Large intestine (tissue), 12 donors: Measurements from ENCODE around the gene ANKMY1. TPM values are rescaled to one million over a fixed set of nuclear protein-coding genes. Genes with fewer than 3 reads are reported as not detected.

Source experiments
- DNase-seq, 2 donors: peaks; one replicate each; pipeline versions ENCODE4 v3.0.0 to v3.0.0-alpha.2; 2013
- H3K27ac ChIP-seq: one replicate; pipeline ENCODE4 v1.5.1; 2013; ENCODE audit warnings: low read length
- H3K27me3 ChIP-seq: 2 replicates; pipeline ENCODE4 v1.6.1; 2013; ENCODE audit warnings: low read length; ENCODE audit not compliant: control insufficient read depth, insufficient read depth
- H3K36me3 ChIP-seq: 2 replicates; pipeline ENCODE4 v1.6.1; 2013; ENCODE audit warnings: low read length; ENCODE audit not compliant: control insufficient read depth, insufficient read depth
- H3K4me1 ChIP-seq: one replicate; pipeline ENCODE4 v1.6.1; 2013; ENCODE audit warnings: low read length; ENCODE audit not compliant: control insufficient read depth, insufficient read depth
- H3K4me3 ChIP-seq: one replicate; pipeline ENCODE4 v1.5.1; 2013; ENCODE audit warnings: low read length
- H3K9me3 ChIP-seq: one replicate; pipeline ENCODE4 v1.6.1; 2013; ENCODE audit warnings: mild to moderate bottlenecking, low read depth, low read length, moderate library complexity; ENCODE audit not compliant: control insufficient read depth
- WGBS: methylation state at CpG from one replicate; pipeline ENCODE4 v1.1.5; 2013; ENCODE audit warnings: low lambda C conversion rate; ENCODE audit not compliant: insufficient coverage; 5-methylcytosine and 5-hydroxymethylcytosine counted together
- long read RNA-seq, 11 donors: transcript quantifications; one replicate each; lab custom pipeline, GENCODE V29; 2026
- polyA plus RNA-seq: library from polyadenylated mRNA; unstranded; fragments of 120-200 nt; gene quantifications from one replicate; pipeline ENCODE4 v1.2.1, GENCODE V29; 2013

Gene ANKMY1
- polyA plus RNA-seq, result 14.0 TPM
- long read RNA-seq, donor 1, partial matches to known transcripts, result 0 of 15 reads
- long read RNA-seq, donor 1, other reads (novel, unspliced or antisense), result 15 of 15 reads
- long read RNA-seq, donor 2, partial matches to known transcripts, result 0 of 1 reads
- long read RNA-seq, donor 2, other reads (novel, unspliced or antisense), result 0 of 1 reads
- long read RNA-seq, donor 3, result 0 reads
- long read RNA-seq, donor 4, result 0 reads
- long read RNA-seq, donor 5, partial matches to known transcripts, result 0 of 13 reads
- long read RNA-seq, donor 5, other reads (novel, unspliced or antisense), result 13 of 13 reads
- long read RNA-seq, donor 6, full-length matches to known transcripts, result 3 of 3 reads
- long read RNA-seq, donor 6, partial matches to known transcripts, result 0 of 3 reads
- long read RNA-seq, donor 6, other reads (novel, unspliced or antisense), result 0 of 3 reads
- long read RNA-seq, donor 7, result 0 reads
- long read RNA-seq, donor 8, partial matches to known transcripts, result 22 of 29 reads
- long read RNA-seq, donor 8, other reads (novel, unspliced or antisense), result 6 of 29 reads
- long read RNA-seq, donor 9, partial matches to known transcripts, result 5 of 15 reads
- long read RNA-seq, donor 9, other reads (novel, unspliced or antisense), result 10 of 15 reads
- long read RNA-seq, donor 10, partial matches to known transcripts, result 17 of 32 reads
- long read RNA-seq, donor 10, other reads (novel, unspliced or antisense), result 15 of 32 reads
- long read RNA-seq, donor 11, full-length matches to known transcripts, result 3 of 3 reads
- long read RNA-seq, donor 11, partial matches to known transcripts, result 0 of 3 reads
- long read RNA-seq, donor 11, other reads (novel, unspliced or antisense), result 0 of 3 reads

- peaks cover 14% of the 10 kb centered on the region for H3K36me3 ChIP-seq
- H3K27me3 ChIP-seq, result no peaks in the 10 kb centered on the region
- peaks cover 37% of the 10 kb centered on the region for H3K4me1 ChIP-seq
- H3K9me3 ChIP-seq, result no peaks in the 10 kb centered on the region
- peak; percentile 73 to 80 for DNase-seq
- peak within 1 kb of the TSS; percentile 31 for H3K4me3 ChIP-seq
- no CpG with 5 or more reads among the region's 47 CpGs for WGBS
- H3K27ac ChIP-seq, result no peak within 1 kb of the TSS
Observed at GRCh38 chr2:240557808-240558207, at the start of gene ANKMY1. Gene ANKMY1, minus strand, starts transcription at chr2:240557988. Its CDS starts 653 bp downstream, at chr2:240557335.

GRCh38 chr2:240605867-240606743, 48.3 kb upstream of the ANKMY1 start:
- Histone ChIP-seq H3K27me3 (no peaks in the 10 kb centered on the region), H3K4me3 (peak overlapping the region; percentile 76), H3K36me3 (peaks cover 17% of the 10 kb centered on the region), H3K9me3 (no peaks in the 10 kb centered on the region), H3K27ac (peak overlapping the region; percentile 87), H3K4me1 (peaks cover 24% of the 10 kb centered on the region)
- WGBS, result no CpG with 5 or more reads among the region's 12 CpGs
- DNase-seq, result no peak

DNA sequence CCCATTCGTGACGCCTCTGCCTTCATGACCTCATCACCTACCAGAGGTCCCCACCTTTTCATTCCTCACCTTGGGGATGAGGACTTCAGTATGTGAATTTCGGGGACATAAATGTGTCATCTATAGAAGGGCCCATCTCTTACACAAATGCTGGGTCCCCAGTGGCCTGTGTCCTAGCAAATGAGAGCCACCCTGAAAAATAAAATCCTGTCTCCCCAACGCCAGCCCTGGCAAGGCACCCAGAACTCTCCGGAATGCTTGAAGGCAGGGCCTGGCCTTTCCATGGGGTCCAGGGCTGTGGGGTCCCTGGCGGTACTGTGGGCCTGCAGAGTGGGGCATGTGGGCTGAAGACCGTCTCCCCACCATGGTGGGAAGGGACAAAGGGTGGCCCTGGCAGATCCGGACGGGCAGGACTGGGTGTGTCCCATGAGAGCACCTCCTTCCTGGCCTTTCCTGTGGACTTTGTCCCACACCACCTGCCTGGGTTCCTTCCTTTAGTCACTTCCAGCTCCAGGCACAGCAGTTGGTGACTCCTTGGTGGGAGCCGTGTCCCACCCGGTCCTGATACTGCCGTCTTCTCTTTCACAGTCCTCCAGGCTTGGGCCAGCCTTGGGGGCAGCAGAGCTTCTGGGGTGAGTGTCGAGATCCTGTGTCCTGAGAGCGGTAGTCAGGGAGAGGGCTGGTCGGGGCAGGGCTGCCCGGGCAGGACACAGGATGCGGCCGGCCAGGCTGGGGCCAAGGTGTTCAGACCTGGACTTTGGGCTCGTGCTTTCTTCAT, 47.3 kb upstream of the ANKMY1 start:
- no peaks in the 10 kb centered on the region for H3K27me3 ChIP-seq
- H3K27ac ChIP-seq, result peak overlapping the region; percentile 87
- peaks cover 24% of the 10 kb centered on the region for H3K4me1 ChIP-seq
- H3K4me3 ChIP-seq, result peak overlapping the region; percentile 76
- H3K9me3 ChIP-seq, result no peaks in the 10 kb centered on the region
- peak; percentile 88 to 96 for DNase-seq
- H3K36me3 ChIP-seq, result peaks cover 13% of the 10 kb centered on the region
- 20% methylated on average over 1 of the region's 19 CpGs for WGBS

DNA sequence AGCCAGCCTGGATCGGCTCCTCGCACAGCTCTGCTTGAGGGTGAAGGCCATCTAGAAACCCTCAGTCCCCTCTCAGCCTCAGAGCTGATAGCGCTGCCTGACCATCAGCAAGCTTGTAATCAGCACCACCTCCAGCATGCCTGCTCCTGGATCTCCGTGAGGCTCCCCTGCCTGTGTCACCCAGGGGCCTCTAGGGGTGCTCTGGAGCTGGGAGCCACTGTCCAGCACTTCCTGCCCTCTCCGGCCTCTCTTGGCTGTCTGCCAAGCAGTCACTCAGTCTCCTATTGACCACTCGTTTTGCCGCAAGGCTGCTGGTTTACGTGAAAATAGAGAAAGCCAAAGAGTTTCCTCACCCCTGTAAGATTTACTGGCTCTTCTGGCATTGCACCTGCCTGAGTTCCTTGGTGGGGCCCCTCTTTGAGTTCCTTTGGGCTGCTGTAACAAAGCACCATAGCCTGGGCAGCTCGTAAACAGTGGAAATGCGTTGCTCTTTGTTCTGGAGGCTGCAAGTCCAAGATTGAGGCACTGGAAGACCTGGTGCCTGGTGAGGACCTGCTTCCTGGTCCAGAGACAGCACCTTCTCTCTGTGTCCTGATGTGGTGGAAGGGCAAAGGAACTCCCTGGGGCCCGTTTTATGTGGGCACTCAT, 46.6 kb upstream of the ANKMY1 start:
- H3K9me3 ChIP-seq, result no peaks in the 10 kb centered on the region
- no peaks in the 10 kb centered on the region for H3K27me3 ChIP-seq
- DNase-seq, result peak; percentile 80 to 91
- peaks cover 24% of the 10 kb centered on the region for H3K4me1 ChIP-seq
- H3K27ac ChIP-seq, result peak overlapping the region; percentile 87
- H3K4me3 ChIP-seq, result peak overlapping the region; percentile 76
- H3K36me3 ChIP-seq, result peaks cover 15% of the 10 kb centered on the region
- WGBS, result no CpG with 5 or more reads among the region's 11 CpGs

- Histone ChIP-seq H3K27me3 (no peaks in the 10 kb centered on the region), H3K36me3 (peaks cover 17% of the 10 kb centered on the region), H3K4me1 (peaks cover 24% of the 10 kb centered on the region), H3K9me3 (no peaks in the 10 kb centered on the region), H3K27ac (peak overlapping the region; percentile 87), H3K4me3 (no peak overlapping the region)
- WGBS, result no CpG with 5 or more reads among the region's 10 CpGs
- no peak for DNase-seq
Observed at GRCh38 chr2:240603846-240604245, 46.1 kb upstream of the ANKMY1 start.

DNA sequence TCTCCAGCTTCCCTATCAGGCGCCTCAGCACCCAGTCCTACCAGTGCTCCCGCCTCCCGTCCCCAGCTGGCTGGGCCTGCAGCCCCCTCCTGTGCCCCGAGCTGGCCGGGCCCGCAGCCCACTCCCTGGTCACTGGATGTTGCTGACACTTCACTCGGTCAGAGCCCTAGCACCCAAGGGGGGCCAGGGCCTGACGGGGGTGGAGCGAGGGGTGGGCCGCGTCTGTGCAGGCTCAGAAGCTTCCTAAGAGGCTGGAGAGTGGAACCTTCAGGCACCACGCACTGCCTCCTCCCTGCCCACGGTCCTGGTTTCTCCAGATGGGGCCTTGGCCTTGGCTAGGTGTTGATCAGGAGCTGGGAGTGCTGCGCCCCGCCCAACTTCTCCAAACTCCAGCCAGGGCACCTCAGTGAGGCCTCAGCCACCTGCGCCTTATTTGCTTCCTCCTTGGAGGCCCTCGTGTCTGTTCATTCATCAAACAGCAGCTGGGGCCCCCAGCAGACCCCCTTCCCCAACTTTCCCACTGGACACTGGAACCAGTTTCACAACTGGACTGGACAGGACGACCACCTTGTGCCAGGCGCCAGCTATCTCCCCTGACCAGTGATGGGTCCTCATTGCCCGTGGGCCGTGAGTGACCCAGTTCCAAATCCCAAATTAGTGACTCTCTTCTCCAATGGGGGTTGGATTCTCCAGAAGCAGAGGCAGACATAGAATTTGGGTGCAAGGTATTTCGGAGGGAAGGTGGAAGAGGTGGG, 45.5 kb upstream of the ANKMY1 start:
- H3K27ac ChIP-seq, result no peak overlapping the region
- H3K4me3 ChIP-seq, result no peak overlapping the region
- H3K36me3 ChIP-seq, result peaks cover 23% of the 10 kb centered on the region
- no peaks in the 10 kb centered on the region for H3K27me3 ChIP-seq
- no CpG with 5 or more reads among the region's 22 CpGs for WGBS
- peaks cover 24% of the 10 kb centered on the region for H3K4me1 ChIP-seq
- H3K9me3 ChIP-seq, result no peaks in the 10 kb centered on the region
- DNase-seq, result no peak

DNA sequence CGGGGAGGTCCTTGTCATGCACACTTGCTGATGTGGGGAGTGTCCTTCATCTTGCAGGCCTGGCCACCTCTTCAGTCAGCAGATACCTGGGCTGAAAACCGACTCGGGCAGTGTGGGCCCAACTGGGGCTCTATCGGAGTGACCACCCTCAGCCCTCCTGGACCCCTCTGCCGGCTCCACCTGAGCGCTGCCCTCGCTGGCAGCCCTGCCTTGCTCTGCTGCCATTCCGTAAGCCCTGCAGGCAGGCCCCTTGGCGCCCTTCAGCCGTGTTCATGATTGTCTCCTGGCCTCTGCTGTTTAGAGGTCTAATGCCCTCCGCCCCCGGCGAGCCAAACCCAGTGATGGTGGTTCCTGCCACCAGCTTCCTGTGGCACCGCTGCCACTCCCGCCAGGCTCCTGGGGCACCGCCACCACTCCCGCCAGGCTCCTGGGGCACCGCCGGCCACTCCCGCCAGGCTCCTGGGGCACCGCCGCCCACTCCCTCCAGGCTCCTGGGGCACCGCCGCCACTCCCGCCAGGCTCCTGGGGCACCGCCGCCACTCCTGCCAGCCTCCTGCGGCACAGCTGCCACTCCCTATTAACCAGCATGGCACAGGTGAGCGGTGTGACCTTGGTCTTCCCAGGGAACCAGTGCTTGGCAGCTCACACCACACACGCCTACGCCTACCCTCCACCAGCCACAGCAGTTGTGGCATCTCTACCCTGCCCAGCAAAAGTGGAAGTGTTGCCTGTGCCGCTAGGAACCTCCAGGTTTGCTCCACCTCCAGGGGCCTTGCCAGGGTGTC, 44.7 kb upstream of the ANKMY1 start:
- WGBS, result no CpG with 5 or more reads among the region's 32 CpGs
- Histone ChIP-seq H3K4me1 (peaks cover 24% of the 10 kb centered on the region), H3K27ac (no peak overlapping the region), H3K9me3 (no peaks in the 10 kb centered on the region), H3K4me3 (no peak overlapping the region), H3K36me3 (peaks cover 31% of the 10 kb centered on the region), H3K27me3 (no peaks in the 10 kb centered on the region)
- DNase-seq, result no peak

DNA sequence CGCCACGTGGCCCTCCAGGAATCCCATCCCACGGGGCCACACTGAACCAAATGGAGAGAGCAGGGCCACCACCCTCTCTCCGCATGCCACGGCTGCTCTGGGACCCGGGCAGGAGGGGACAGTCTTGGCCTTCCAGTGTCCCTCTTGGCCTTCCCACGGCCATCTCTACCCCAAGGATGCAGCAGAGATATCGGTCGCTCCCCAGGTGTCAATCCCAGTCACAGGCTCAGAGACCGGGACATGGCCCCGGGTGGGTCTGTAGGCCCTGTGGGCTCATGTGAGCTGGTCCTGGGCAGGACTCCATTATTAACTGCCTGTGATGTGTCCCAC, 44.0 kb upstream of the ANKMY1 start:
- H3K4me1 ChIP-seq, result peaks cover 24% of the 10 kb centered on the region
- no peak overlapping the region for H3K27ac ChIP-seq
- no peak for DNase-seq
- no peaks in the 10 kb centered on the region for H3K27me3 ChIP-seq
- H3K36me3 ChIP-seq, result peaks cover 34% of the 10 kb centered on the region
- WGBS, result no CpG with 5 or more reads among the region's 11 CpGs
- no peak overlapping the region for H3K4me3 ChIP-seq
- no peaks in the 10 kb centered on the region for H3K9me3 ChIP-seq
